TTC549 (cell line): ENCODE data around the gene FTCDNL1.

Experiments
- FAIRE-seq: peaks from 2 replicates; lab custom pipeline; 2012; peaks lifted over from hg19 to GRCh38; lab: Jason Lieb, UNC

The FTCDNL1 gene

DNA sequence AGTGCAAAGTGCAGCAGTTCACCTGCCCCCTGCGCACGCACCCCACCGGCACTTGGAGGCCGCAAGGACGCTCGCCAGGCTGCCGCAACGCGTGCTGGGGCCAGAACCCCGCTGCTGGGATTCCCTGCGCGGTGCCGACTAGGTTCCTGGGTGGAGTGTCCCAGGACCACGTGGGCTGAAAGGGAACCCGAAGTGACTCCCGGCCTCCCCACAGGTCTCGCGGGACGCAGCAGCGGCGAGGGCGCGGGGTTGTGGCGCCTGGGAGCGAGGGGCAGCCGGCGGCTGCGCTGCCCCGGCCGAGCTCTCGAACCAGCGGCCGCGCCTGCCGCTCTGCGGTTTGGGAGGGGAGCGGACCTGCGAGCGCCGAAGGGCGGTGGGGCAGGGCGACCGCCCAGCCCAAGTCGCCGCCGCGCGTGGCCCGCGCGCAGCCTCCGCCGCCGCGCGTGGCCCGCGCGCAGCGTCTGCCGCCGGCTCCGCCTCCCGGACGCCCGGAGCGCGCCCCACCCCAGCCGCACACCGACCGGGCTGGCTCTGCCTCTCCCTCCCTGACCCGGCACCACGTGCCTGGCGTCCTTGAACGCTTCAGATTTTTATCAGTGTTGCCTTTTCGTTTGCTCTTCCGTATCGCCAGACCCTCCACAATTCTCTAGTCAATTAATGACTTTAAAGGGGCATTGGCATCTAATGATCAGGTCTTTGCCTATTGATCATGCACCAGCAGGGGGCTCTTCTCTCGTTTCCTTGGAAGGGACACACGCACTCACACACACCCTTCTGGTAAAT, at the start of gene FTCDNL1:
Gene FTCDNL1, minus strand, starts transcription at position 475 of the 783 bp plus-strand sequence. CDS start 2,230 bp downstream, outside the sequence.
- FAIRE-seq = no peak

DNA sequence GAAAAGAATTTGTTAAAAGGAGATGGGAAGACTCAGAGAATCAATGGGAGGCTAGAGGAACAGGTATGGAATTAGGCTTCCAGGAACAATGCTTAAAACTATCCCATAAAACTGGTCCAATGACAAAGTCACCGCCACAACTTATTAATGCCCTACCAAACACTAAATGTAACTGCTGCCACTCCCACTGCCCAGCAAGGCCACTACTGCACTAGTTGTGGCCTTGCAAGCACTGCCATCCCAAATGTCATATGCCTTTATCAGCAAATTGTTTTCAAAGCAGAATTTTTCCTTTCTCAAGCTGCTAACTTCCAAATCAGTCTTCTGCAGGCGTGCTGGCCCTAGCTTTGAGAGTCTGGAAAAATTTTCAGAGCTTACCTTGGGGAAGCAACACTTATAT, 45.6 kb upstream of the FTCDNL1 start:
- FAIRE-seq = no peak

DNA sequence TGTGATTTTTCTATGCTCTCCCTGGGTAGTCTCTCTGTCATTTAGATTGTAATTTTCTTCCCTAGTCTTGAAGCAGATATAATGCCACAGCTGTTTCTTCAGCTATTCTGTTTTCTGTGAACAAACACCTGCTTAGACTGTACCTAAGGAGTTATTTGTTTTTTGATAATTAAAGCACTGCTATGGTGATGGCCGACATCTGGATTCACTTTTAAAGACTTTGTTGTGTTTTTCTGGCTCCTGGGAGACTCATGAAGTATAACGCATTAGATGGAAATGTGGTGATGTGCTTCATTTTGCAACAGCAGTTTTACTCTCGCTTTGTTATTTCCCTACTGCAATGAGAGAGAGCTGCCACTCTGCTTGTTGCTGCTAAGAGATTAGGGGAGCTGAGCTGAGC, 44.4 kb upstream of the FTCDNL1 start:
- no peak for FAIRE-seq

DNA sequence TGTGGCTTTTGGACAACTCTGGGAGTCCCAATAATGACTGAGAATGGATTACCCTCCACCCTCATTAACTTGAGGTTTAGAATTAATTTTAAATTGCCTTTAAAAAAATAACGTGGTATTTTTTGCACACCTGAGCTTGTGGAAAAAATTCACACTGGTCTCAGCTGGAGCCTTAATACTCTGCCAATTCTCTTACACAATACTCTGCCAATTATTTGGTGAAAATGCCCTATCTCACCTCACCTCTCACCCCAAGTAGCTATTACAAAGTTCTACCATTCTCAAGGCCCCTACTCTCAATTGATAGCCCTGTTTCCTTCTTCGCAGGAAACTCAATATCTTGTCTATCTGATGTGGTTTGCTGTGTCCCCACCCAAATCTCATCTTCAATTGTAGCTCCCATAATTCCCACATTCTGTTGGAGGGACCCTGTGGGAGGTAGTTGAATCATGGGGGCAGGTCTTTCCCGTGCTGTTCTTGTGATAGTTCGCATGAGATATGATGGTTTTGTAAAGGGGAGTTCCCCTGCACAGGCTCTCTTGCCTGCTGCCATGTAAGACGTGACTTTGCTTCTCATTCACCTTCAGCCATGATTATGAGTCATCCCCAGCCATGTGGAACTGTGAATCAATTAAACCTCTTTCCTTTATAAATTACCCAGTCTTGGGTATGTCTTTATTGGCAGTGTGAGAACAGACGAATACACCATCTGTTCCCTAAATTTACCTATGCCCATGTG, 32.7 kb upstream of the FTCDNL1 start:
- FAIRE-seq = no peak

DNA sequence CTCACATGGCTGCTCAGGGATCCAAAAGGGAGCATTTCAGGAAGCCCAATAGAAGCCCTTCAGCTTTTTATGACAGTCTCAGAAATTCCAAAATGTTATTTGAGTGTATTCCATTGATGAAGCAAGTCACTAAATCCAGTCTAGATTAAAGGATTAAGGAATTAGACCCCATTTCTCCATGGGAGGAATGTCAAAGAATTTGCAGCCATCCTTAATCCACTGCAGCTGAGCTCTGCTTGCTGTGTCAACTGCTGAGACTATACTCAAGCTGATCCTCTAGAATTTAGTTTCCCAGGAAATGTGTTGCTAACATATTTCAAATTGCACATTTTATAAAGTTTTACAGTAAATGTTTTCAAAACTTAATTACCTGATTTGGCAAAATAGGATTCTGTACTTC, 31.7 kb upstream of the FTCDNL1 start:
- no peak for FAIRE-seq

DNA sequence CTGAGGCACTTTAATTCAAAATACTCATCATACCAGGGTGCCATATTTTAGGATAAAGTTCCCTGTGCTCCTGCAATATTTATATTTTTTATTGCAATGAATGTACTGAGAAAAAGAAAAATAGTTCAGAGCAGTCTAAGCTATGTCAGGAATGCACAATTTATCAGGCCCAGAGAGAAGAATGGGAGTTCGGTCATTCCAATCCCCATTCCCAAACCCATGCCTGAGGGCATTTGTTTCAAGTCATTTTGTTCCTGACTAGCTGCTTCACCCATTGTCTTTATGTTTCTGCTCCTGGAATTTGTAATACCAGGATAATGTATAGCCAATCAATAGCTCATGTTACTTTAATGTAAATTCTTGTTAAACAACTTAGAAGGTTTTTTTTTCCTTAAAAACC, 24.4 kb upstream of the FTCDNL1 start:
- no peak for FAIRE-seq

DNA sequence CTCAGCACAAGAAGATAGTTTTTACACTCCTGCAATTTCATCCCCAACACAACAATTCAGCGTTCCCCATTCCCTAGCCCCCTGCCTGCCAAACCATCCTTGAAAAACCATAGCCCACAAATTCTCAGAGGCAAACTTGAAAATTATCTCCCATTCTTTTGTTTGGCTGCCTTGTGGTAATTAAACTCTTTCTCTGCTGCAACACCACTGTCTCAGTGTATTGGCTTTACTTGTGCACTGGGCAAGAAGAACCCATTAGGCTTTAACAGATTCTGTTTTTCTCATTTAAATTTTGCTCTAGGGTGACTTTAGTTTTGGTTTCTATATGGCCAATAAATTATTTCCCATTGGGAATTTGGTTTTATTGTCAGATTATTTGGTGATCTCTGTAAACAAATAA, 23.2 kb upstream of the FTCDNL1 start:
- FAIRE-seq = no peak

DNA sequence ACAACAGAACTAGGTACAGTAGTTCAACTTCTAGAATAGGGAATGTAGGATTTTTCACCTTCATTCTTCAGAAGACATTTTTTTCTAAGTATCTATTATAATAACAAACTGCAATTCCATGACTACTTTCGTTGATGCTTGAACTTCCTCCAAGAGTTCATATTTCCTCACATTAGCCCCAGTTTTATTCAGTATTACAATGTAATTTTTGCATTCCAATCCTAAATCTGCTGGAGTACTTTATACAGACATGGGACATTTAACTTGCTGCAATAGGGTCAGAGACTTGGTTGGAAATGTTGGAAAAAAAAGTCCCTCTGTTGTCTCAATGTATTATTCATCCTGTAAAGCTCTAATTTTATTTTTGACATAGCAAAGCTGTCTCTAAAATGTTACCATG, 19.6 kb upstream of the FTCDNL1 start:
- FAIRE-seq = no peak

DNA sequence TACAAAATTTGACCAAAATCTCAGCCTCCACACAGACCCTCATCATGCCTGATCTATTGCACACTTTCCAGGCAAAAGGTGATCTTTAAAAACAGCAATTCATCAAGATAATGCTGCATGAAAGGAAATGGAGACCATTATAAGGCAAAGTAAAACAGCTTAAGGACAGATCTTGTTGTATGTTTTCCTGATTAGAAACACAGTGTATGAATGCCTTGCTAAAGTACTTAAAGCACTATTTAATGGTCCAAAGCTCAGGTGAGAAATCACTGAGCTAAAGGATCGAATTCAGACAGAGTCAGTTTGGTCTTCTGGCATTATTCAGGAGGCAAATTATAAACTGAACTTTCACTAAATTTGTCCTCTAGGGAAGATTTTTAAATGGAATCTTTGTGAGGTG, 18.7 kb upstream of the FTCDNL1 start:
- FAIRE-seq = no peak

DNA sequence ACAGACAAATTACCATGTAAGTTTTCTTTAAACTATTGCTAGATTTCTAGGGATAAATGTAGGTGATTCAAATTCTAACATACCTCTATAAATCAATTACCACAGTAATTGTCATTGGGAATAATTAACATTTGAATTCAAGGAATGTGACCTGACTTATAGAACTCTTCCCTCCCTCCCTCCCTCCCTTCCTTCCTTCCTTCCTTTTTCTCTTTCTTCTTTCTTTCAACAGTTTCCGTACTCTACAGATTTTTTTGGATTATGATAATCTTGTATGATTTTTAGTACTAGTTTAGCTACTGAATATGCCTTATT, 18.2 kb upstream of the FTCDNL1 start:
- FAIRE-seq = no peak

DNA sequence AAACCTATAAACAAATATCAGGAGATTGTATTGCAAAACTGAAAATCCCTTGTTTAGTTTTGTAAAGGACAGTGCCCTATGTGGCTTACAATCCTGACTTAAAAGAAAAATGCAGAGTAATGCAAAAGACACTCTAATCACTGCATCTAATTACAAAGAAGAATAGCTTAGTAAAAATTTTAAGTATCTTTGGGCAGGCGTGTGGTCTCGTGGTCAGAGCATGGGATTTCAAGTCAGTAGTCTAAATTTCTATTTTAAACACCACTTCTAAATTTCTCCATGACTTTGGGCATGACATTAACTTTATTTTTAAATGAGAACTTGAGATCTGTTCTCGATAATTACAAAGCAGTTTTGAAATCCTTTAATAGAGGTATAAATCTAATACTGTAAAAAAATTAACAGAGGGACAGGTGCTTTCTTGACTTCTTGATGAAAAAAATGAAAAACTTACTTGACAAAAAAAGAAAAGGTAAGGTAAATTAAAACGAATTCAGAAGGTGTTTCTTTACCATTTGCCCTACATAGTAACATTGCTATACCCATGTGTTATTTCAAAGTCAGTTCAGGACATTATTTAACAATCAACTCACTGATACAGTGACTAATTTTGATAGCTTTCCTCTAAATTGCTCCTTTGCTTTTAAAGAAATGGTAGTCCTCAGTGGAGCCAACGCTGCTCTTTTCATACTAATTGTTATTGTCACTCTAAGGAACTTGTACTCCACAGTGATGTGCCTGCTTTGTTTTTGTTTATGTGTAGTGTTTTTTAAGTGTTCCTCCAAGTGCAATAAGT, 17.6 kb upstream of the FTCDNL1 start:
- FAIRE-seq = no peak

DNA sequence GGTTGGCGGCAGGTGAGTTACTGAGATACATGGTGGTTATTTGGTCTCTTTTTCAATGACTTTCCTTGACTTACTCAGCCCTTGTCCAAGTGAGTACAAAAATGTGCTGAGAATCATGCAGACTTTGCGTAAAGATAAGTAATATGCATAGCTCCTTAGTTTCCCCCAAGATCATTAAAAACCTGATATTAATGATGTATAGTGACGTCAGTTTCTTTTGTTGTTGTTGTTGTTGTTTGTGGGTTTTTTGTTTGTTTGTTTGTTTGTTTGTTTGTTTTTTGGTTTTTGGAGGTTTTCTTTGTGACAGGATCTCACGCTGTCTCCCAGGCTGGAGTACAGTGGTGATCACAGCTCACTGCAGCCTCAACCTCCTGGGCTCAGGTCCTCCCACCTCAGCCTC, 14.9 kb upstream of the FTCDNL1 start:
- no peak for FAIRE-seq

DNA sequence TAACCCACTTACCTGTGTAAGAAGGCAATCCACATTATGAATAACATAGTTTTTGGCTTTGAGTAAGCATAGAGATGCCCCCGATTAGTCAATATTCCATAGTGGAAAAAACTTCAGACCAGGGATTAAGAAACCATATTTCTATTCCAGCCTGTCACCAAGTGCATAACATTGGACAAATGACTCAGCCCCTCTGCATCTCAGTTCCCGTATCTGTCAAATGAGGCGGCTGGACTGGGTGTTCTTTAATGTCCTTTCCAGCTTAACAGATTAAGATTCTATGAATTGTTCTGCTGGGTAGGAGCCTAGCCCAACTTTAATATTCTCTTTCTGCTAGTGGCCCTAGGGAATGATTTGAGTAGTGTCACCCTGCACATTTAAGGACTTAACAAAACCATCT, 11.8 kb upstream of the FTCDNL1 start:
- no peak for FAIRE-seq

DNA sequence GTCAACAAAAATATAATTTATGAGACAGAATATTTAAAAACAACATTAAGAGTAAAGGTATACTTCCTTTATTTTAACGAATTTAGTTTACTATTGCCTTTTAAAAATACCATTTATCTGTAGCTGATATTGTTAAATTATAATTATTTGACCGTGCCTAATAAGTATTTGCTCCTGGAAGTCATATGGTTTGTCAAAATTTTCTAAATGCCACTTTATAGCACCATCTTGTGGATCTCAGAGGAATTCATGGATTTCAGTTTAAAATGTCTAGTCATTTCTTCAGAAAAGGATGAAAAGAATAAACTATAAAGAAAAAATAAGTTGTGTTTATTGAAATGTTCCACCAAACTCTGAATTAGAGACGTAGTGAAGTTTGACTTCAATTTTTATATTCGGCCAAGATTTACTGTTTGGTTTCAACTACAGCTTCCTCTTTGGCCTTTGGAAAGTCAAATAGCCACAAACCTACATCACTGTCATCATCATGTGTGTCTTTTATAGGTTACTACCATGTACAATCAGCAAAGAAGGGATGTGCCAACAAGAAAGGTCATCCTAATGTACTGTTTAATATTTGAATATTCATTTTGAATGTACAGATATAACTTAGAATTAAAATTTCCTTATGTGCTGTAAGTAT, 10.3 kb upstream of the FTCDNL1 start:
- FAIRE-seq = peak; percentile 97

DNA sequence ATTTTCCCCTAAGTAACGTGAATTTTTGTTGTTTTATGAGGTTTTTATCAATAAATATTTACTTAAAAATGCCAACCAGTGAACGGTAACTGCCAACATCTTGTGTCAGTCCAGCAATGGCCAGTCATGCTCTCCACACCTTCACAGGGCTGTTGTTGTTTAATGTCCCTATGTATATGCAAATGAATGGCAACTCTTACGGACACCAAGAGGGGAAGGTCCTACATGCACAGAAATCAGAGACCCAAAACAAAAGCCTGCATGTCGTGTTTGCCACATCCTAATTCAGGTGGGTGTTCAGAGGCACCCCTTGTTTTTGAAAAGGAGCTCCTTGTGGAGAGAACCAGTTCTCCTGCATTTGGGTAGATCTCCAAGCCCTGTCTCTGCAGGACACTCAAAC, 4.8 kb upstream of the FTCDNL1 start:
- FAIRE-seq = no peak

DNA sequence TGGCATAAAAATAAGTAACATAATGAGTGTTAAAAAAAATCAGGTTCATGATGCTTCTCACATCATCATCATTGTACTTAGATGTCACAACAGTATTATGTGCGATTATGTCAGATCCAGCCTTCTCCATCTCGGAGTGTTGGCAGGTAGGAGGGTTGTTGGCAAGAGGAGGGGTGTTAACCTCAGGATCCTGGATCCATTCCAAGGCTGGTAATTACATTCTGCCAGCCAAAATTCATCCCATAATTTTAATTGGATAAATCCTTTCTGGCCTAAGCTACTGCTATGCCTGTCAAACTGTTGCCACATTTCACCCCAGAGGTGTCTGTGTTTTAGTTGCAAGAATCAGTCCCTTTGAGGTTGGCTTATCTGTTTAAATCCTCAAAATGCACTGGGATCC, 891 bp upstream of the FTCDNL1 start:
- FAIRE-seq = no peak

DNA sequence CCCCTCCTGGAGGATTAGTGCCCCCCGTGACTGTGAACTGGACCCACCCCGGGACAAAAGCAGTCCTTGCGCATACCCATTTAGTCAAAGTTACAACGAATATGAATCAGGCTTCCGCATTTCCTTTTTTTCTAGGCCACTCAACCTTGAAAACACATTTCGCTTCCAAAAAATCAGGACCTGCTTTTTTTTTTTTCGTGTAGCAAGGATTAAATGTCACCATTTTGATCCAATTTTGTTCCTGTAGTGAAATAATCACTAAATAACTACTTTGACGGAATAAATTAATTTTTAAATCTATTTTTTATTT, 464 bp upstream of the FTCDNL1 start:
- no peak for FAIRE-seq

DNA sequence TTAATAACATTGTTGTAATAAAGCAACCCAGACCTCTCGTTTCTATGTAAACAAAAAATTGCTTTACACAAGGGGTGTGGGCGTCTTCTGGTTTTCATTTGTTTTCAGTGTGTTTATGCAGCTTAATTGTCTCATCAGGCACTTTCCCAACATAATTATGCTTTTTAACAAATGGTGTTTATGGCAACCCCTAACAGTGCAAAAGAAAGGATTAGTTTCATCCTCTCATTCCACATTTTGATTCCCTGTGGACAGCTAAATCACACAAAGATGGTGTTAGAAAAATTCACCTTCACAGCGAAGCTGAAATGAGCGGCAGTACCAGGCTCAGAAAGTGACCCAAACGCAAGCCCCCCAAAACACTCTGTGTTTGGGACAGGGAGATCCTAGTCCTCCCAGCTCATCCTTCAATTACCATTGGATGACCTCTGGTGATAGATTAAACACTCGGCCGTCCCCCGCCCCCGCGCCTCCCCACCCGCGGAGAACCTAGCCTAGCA, 724 bp downstream of the FTCDNL1 start:
- FAIRE-seq = no peak

DNA sequence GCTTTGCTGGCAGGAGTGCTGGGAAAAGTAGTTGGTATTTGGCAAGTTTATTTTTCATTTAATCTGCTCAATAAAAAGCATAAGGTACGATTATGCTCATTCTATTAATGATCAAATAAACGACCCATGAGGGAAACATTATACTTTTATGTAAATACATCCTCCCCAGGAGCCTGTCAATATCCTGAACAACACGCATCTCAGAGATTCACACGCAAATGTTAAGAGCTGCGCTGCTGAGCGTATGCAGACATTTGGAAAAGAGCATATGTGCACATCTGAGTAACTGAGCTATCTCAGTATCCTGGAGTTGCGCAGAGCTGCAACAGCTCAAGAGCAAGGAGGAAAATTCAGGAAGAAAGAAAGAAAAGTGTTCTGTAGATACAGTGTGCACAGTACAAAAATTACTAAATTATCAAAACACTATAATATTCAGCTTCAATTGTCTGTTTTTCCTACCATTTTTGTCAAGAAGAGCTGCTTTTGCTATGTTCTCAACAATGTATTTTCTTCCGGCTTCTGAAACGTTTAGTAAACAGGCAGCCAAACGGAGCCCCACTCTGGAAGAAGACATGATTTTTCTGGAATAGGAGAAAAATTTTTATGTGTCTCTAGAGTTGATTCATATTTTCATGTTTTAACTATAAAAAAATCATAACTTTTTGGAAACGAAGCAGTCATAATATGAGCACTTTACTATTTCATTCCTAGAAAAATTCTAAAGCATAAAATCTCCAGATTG, 2.4 kb downstream of the FTCDNL1 start:
- FAIRE-seq = no peak

DNA sequence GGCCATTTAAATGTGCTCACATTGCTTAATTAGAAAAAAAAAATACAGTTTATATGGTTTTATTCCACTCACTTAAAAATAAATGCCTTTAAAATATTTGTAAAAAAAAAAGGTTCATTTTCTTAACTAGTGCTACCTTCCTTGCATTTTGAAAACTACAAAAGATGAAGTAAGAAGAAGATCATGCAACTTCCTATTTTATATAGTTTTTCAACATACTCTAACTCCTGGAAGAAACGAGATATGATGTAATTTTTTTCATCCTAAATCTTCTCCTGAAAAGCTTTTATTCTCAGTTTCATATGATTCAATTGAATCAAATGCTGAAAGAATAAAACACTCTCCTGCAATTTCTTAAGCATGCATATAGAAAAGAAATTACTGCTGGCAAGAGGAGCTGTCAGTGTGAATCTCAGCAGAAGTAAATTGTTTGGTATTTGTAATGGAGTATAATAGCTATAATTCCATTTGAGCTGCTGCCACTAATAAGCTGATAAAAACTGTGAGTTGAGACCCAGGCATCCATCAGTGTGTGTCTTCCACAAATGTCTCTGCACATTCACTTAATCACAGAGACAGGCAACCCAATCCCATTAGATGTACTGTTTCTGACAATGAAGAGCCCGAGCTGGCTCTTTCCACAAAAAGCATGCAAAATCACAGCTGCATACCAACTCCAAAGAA, 3.7 kb downstream of the FTCDNL1 start:
- FAIRE-seq = no peak

DNA sequence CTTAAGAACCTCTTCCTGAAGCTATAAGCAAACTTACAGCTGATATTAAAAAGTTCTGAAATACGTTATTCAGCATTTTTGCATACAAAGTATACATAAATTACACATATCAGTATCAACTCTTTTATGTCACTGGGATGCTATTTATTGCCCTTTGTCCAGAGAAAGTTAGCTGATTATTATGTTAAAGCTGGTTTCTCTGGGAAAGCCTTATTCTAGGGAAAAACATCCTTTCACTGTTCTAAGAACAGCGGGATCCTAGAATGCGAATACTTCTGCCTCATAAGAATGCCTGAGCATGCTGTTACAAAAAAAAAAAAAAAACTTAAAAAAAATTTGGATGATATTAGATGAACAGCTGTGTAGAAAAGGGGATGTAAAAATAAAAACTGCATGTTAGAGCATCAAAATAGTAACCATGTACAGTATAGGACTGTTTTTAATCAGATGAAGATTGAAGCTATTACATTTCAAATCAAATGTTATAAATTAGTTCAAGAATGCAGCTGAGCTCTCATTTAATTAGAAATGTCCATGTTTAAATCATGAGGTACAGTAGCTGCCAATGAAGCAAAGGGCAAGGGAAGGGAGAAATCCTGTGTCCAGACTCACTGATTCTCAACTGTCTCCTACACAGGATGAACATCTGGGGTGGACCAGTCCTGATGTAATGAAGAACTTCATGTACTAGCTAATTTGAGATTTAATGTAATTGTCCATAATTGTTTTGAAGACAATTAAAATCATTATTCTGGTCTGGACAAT, 8.2 kb downstream of the FTCDNL1 start:
- no peak for FAIRE-seq
